HepG2 (cell line): ENCODE results near the gene MTIF2. TPM values are rescaled to one million over a fixed set of nuclear protein-coding genes. Genes with fewer than 3 reads are reported as not detected.

Source experiments
- HNRNPLL ChIP-seq: fragments of 200-400 bp; formaldehyde crosslinking; IDR thresholded peaks from 2 replicates; pipeline ENCODE4 v1.6.1; 2017; ENCODE audit warnings: mild to moderate bottlenecking, low read depth, low read length; ENCODE audit not compliant: poor library complexity, severe bottlenecking
- KAT2B ChIP-seq: fragments of 150-350 bp; IDR thresholded peaks from 2 replicates; pipeline ENCODE4 v1.6.1; 2014; ENCODE audit warnings: low read depth, low read length, borderline replicate concordance
- MED1 ChIP-seq: sonication (generic); formaldehyde crosslinking; IDR thresholded peaks from 2 replicates; pipeline ENCODE4 v1.4.0; 2020; ENCODE audit warnings: missing genetic modification reagents
- NFE2L1 ChIP-seq: sonication (generic); formaldehyde crosslinking; IDR thresholded peaks from 2 replicates; pipeline ENCODE4 v1.4.0; 2020; ENCODE audit warnings: missing genetic modification reagents, mild to moderate bottlenecking, borderline replicate concordance
- PHF21A ChIP-seq: sonication (generic); formaldehyde crosslinking; IDR thresholded peaks from 2 replicates; pipeline ENCODE4 v1.5.0; 2020; ENCODE audit warnings: mild to moderate bottlenecking, missing genetic modification reagents
- POLR2G ChIP-seq: fragments of 200-400 bp; formaldehyde crosslinking; IDR thresholded peaks from 2 replicates; pipeline ENCODE4 v1.6.1; 2018; ENCODE audit warnings: mild to moderate bottlenecking, low read depth, low read length, moderate library complexity
- SAFB2 ChIP-seq: sonication (generic); formaldehyde crosslinking; IDR thresholded peaks from 2 replicates; pipeline ENCODE4 v1.5.1; 2020; ENCODE audit warnings: missing genetic modification reagents, low read depth, mild to moderate bottlenecking, borderline replicate concordance
- SIX4 ChIP-seq: sonication (generic); formaldehyde crosslinking; IDR thresholded peaks from 2 replicates; pipeline ENCODE4 v1.4.0; 2020; ENCODE audit warnings: missing genetic modification reagents
- SMAD9 ChIP-seq: sonication (generic); formaldehyde crosslinking; IDR thresholded peaks from 2 replicates; pipeline ENCODE4 v1.5.1; 2020; ENCODE audit warnings: mild to moderate bottlenecking, missing genetic modification reagents
- SRF ChIP-seq: IDR thresholded peaks from 2 replicates; pipeline ENCODE4 v1.6.1; 2011; ENCODE audit warnings: mild to moderate bottlenecking, low read depth, low read length, moderate library complexity
- SRSF4 ChIP-seq: fragments of 200-400 bp; formaldehyde crosslinking; IDR thresholded peaks from one replicate; pipeline ENCODE4 v1.6.1; 2018; ENCODE audit warnings: mild to moderate bottlenecking, low read depth, low read length, moderate library complexity; ENCODE audit not compliant: poor library complexity, severe bottlenecking
- SRY ChIP-seq: sonication (generic); formaldehyde crosslinking; IDR thresholded peaks from 2 replicates; pipeline ENCODE4 v1.8.0; 2022; ENCODE audit warnings: mild to moderate bottlenecking, missing genetic modification reagents
- TCF7L2 ChIP-seq: IDR thresholded peaks from 2 replicates; pipeline ENCODE4 v1.6.1; 2011; ENCODE audit warnings: mild to moderate bottlenecking, low read depth, low read length, moderate library complexity
- TMF1 ChIP-seq: sonication (generic); formaldehyde crosslinking; IDR thresholded peaks from 2 replicates; pipeline ENCODE4 v1.8.1; 2022; ENCODE audit warnings: low read depth, missing genetic modification reagents
- TRIM24 ChIP-seq: sonication (generic); formaldehyde crosslinking; IDR thresholded peaks from 2 replicates; pipeline ENCODE4 v1.8.0; 2022; ENCODE audit warnings: mild to moderate bottlenecking, missing genetic modification reagents
- ZBTB1 ChIP-seq: sonication (generic); formaldehyde crosslinking; IDR thresholded peaks from 2 replicates; pipeline ENCODE4 v1.4.0; 2020; ENCODE audit warnings: missing genetic modification reagents, borderline replicate concordance
- ZBTB21 ChIP-seq: sonication (generic); formaldehyde crosslinking; IDR thresholded peaks from 2 replicates; pipeline ENCODE4 v1.4.0; 2020; ENCODE audit warnings: missing genetic modification reagents
- ZNF234 ChIP-seq: sonication (generic); formaldehyde crosslinking; conservative IDR thresholded peaks from 2 replicates; pipeline ENCODE4 v1.5.1; 2020; ENCODE audit warnings: mild to moderate bottlenecking, missing genetic modification reagents
- polyA plus RNA-seq, 8 experiments: library from polyadenylated mRNA; depleted of rRNA in 3 of 8; stranded (reverse) in 7 of 8; unstranded in 1 of 8; fragments of >200 nt; fragmentation: Illumina TruSeq in 4 of 8; extraction: Trizol in 4 of 8; gene quantifications; 2 replicates each; pipeline versions ENCODE4 v1.2.1 to v1.2.3, GENCODE V29; 2011 to 2016; ENCODE audit warnings: low read depth in 4 of 8, missing spikeins in 1 of 8, mixed read lengths in 1 of 8; ENCODE audit not compliant: insufficient read depth in 1 of 8
- total RNA-seq, 5 experiments: library from RNA; depleted of rRNA; stranded (reverse); fragments of >200 nt; fragmentation: Illumina TruSeq; extraction: Trizol; gene quantifications; 2 replicates each; pipeline ENCODE4 v1.2.3, GENCODE V29; 2016; ENCODE audit warnings: low read depth in 1 of 5
- TF ChIP-seq, protein P1 (sequence below): sonication (generic); formaldehyde crosslinking; IDR thresholded peaks from 2 replicates; pipeline ENCODE4 v1.5.1; 2020; ENCODE audit warnings: mild to moderate bottlenecking, moderate library complexity, missing genetic modification reagents
- TF ChIP-seq, protein P2 (sequence below): IDR thresholded peaks from 2 replicates; pipeline ENCODE4 v1.6.1; 2016; ENCODE audit warnings: missing genetic modification reagents, missing compliant biosample characterization
- TF ChIP-seq, protein P3 (sequence below): sonication (generic); formaldehyde crosslinking; conservative IDR thresholded peaks from 2 replicates; pipeline ENCODE4 v1.4.0; 2020; ENCODE audit warnings: missing genetic modification reagents
- TF ChIP-seq, protein P4 (sequence below): sonication (generic); formaldehyde crosslinking; IDR thresholded peaks from 2 replicates; pipeline ENCODE4 v1.4.0; 2020; ENCODE audit warnings: mild to moderate bottlenecking, missing genetic modification reagents, borderline replicate concordance

Gene MTIF2
- total and polyA plus RNA-seq, 2 of the 13 experiments (the other 11 are each of a cell fraction or from before 2014, with no cell fraction given): 32.1 to 92.1 TPM

DNA sequence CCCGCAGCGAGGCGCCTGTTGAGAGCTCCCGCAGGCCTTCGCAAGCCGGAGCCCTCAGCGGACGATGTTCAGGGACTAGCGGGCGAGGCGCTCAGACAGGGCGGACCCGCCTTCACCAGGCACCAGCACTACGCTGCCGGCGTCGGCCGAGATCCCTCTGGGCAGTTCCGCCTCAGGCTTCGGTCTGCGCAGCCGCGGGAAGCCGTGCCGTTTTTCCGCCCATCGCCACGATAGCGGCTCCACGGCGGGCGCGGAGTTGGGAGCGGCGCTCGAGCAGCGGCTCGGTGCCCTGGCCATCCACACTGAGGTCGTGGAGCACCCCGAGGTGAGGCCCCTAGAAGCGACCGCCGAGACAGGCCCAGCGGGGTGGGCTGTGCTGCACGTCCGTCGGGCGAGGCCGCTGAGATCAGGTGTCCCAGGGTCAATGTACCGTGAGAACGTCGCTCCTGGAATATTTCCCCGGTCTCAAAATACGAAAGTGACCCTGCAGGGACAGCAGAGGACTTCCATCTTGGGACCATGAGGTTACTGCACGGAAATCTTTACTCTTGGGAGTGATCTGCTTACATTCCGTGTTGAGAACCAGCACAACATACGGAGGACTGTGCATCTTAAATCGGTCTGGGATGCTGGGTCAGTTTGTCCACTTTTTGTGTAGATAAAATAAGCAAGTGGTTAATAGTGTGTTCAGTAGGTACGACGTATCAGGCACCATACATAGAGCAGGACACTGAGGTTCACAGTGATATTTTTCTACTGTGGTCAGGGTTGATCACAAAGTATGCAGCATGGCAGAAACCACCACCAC is 13.3 kb upstream of the MTIF2 start (continued):
- TF ChIP-seq SMAD9 (CRISPR knock-in tag) (no peak), ZBTB21 (CRISPR knock-in tag) (0 out of 2 replicates have a peak, but pooled peaks have one; percentile 23), SAFB2 (CRISPR knock-in tag) (peak; percentile 93; the same call in 1 of the 2 replicates), TRIM24 (CRISPR knock-in tag) (no peak), SRSF4 (no peak), TCF7L2 (no peak), ZBTB1 (peak; percentile 86; the same call in 1 of the 2 replicates), HNRNPLL (peak; percentile 100), SIX4 (CRISPR knock-in tag) (peak; percentile 58; the same call in 1 of the 2 replicates), SRF (no peak), PHF21A (CRISPR knock-in tag) (peak; percentile 58; the same call in 1 of the 2 replicates), KAT2B (no peak), NFE2L1 (CRISPR knock-in tag) (peak; percentile 52; the same call in 1 of the 2 replicates), TMF1 (CRISPR knock-in tag) (peak; percentile 95; the same call in 1 of the 2 replicates), MED1 (CRISPR knock-in tag) (peak; percentile 81), ZNF234 (CRISPR knock-in tag) (peak; percentile 58; the same call in 1 of the 2 replicates), SRY (CRISPR knock-in tag) (peak; percentile 97), POLR2G (peak; percentile 99)
- TF ChIP-seq, protein P1, sequence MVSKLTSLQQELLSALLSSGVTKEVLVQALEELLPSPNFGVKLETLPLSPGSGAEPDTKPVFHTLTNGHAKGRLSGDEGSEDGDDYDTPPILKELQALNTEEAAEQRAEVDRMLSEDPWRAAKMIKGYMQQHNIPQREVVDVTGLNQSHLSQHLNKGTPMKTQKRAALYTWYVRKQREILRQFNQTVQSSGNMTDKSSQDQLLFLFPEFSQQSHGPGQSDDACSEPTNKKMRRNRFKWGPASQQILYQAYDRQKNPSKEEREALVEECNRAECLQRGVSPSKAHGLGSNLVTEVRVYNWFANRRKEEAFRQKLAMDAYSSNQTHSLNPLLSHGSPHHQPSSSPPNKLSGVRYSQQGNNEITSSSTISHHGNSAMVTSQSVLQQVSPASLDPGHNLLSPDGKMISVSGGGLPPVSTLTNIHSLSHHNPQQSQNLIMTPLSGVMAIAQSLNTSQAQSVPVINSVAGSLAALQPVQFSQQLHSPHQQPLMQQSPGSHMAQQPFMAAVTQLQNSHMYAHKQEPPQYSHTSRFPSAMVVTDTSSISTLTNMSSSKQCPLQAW: peak; percentile 86
- TF ChIP-seq, protein P2, sequence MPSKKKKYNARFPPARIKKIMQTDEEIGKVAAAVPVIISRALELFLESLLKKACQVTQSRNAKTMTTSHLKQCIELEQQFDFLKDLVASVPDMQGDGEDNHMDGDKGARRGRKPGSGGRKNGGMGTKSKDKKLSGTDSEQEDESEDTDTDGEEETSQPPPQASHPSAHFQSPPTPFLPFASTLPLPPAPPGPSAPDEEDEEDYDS (CRISPR knock-in tag): peak; percentile 88
- TF ChIP-seq, protein P3, sequence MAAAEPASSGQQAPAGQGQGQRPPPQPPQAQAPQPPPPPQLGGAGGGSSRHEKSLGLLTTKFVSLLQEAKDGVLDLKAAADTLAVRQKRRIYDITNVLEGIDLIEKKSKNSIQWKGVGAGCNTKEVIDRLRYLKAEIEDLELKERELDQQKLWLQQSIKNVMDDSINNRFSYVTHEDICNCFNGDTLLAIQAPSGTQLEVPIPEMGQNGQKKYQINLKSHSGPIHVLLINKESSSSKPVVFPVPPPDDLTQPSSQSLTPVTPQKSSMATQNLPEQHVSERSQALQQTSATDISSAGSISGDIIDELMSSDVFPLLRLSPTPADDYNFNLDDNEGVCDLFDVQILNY (CRISPR knock-in tag): peak; percentile 79
- TF ChIP-seq, protein P4, sequence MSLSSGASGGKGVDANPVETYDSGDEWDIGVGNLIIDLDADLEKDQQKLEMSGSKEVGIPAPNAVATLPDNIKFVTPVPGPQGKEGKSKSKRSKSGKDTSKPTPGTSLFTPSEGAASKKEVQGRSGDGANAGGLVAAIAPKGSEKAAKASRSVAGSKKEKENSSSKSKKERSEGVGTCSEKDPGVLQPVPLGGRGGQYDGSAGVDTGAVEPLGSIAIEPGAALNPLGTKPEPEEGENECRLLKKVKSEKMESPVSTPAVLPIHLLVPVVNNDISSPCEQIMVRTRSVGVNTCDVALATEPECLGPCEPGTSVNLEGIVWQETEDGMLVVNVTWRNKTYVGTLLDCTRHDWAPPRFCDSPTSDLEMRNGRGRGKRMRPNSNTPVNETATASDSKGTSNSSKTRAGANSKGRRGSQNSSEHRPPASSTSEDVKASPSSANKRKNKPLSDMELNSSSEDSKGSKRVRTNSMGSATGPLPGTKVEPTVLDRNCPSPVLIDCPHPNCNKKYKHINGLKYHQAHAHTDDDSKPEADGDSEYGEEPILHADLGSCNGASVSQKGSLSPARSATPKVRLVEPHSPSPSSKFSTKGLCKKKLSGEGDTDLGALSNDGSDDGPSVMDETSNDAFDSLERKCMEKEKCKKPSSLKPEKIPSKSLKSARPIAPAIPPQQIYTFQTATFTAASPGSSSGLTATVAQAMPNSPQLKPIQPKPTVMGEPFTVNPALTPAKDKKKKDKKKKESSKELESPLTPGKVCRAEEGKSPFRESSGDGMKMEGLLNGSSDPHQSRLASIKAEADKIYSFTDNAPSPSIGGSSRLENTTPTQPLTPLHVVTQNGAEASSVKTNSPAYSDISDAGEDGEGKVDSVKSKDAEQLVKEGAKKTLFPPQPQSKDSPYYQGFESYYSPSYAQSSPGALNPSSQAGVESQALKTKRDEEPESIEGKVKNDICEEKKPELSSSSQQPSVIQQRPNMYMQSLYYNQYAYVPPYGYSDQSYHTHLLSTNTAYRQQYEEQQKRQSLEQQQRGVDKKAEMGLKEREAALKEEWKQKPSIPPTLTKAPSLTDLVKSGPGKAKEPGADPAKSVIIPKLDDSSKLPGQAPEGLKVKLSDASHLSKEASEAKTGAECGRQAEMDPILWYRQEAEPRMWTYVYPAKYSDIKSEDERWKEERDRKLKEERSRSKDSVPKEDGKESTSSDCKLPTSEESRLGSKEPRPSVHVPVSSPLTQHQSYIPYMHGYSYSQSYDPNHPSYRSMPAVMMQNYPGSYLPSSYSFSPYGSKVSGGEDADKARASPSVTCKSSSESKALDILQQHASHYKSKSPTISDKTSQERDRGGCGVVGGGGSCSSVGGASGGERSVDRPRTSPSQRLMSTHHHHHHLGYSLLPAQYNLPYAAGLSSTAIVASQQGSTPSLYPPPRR: peak; percentile 61; the same call in 1 of the 2 replicates
